Neuronal stem cell (in vitro differentiated cells): ENCODE data around the gene SLC35E1.

ENCODE experiments used
- DNase-seq: peaks from one replicate; pipeline ENCODE4 v3.0.0-alpha.2; 2013; ENCODE audit warnings: low spot score
- H2AFZ ChIP-seq: one replicate; pipeline ENCODE4 v1.6.1; 2013; ENCODE audit warnings: mild to moderate bottlenecking, low read length, inconsistent platforms
- H2AK5ac ChIP-seq: 2 replicates; pipeline ENCODE4 v1.6.1; 2013; ENCODE audit warnings: low read depth, mild to moderate bottlenecking, inconsistent platforms, low read length, moderate library complexity, mixed read lengths
- H2BK120ac ChIP-seq: 2 replicates; pipeline ENCODE4 v1.6.1; 2013; ENCODE audit warnings: low read depth, mild to moderate bottlenecking, inconsistent platforms, low read length, moderate library complexity, mixed read lengths
- H2BK12ac ChIP-seq: one replicate; pipeline ENCODE4 v1.6.1; 2013; ENCODE audit warnings: low read length, inconsistent platforms
- H2BK15ac ChIP-seq: 2 replicates; pipeline ENCODE4 v1.6.1; 2013; ENCODE audit warnings: mild to moderate bottlenecking, low read length, inconsistent platforms, mixed read lengths
- H2BK5ac ChIP-seq: one replicate; pipeline ENCODE4 v1.6.1; 2013; ENCODE audit warnings: inconsistent platforms, mild to moderate bottlenecking, low read length, moderate library complexity
- H3K14ac ChIP-seq: one replicate; pipeline ENCODE4 v1.6.1; 2013; ENCODE audit warnings: low read length, inconsistent platforms
- H3K18ac ChIP-seq: 2 replicates; pipeline ENCODE4 v1.6.1; 2013; ENCODE audit warnings: low read length, inconsistent platforms
- H3K23ac ChIP-seq: 2 replicates; pipeline ENCODE4 v1.6.1; 2013; ENCODE audit warnings: low read depth, mild to moderate bottlenecking, mixed read lengths, low read length, inconsistent platforms; ENCODE audit not compliant: poor library complexity
- H3K27ac ChIP-seq: replicated peaks from 3 replicates; pipeline ENCODE4 v1.5.1; 2013; ENCODE audit warnings: low read length, inconsistent platforms
- H3K27me3 ChIP-seq, 3 experiments: 2 replicates each; pipeline ENCODE4 v1.6.1; 2013; ENCODE audit warnings: low read length in 3 of 3, mild to moderate bottlenecking in 2 of 3, inconsistent platforms in 1 of 3, low read depth in 1 of 3, mixed read lengths in 1 of 3, moderate library complexity in 1 of 3; ENCODE audit not compliant: control insufficient read depth in 3 of 3, insufficient read depth in 3 of 3
- H3K36me3 ChIP-seq, 2 donors: replicated peaks in 1 of 2; 2 replicates each; pipeline ENCODE4 v1.6.1; 2013; ENCODE audit warnings: low read length in 2 of 2; ENCODE audit not compliant: control insufficient read depth in 2 of 2, insufficient read depth in 2 of 2
- H3K4ac ChIP-seq: 2 replicates; pipeline ENCODE4 v1.6.1; 2013; ENCODE audit warnings: inconsistent platforms, mild to moderate bottlenecking, low read length, moderate library complexity
- H3K4me1 ChIP-seq, 2 donors: 1 replicate in 1 of 2; 2 replicates in 1 of 2; pipeline ENCODE4 v1.6.1; 2013; ENCODE audit warnings: low read length in 2 of 2, low read depth in 1 of 2; ENCODE audit not compliant: control insufficient read depth in 2 of 2, insufficient read depth in 1 of 2
- H3K4me2 ChIP-seq: one replicate; pipeline ENCODE4 v1.6.1; 2013; ENCODE audit warnings: mild to moderate bottlenecking, low read length, inconsistent platforms; ENCODE audit not compliant: insufficient read depth, poor library complexity, severe bottlenecking
- H3K4me3 ChIP-seq, 2 donors: 2 replicates each; pipeline ENCODE4 v1.5.1; 2013; ENCODE audit warnings: low read length in 2 of 2, mild to moderate bottlenecking in 2 of 2, inconsistent platforms in 1 of 2, moderate library complexity in 1 of 2
- H3K79me1 ChIP-seq: one replicate; pipeline ENCODE4 v1.6.1; 2013; ENCODE audit warnings: low read depth, mild to moderate bottlenecking, inconsistent platforms, low read length, moderate library complexity
- H3K9ac ChIP-seq: one replicate; pipeline ENCODE4 v1.6.1; 2013; ENCODE audit warnings: mild to moderate bottlenecking, low read depth, low read length, inconsistent platforms; ENCODE audit not compliant: poor library complexity
- H3K9me3 ChIP-seq, 2 donors: replicated peaks in 1 of 2; 2 replicates each; pipeline versions ENCODE3 to v1.6.1; 2013; ENCODE audit warnings: low read length in 2 of 2, mild to moderate bottlenecking in 2 of 2, inconsistent platforms in 1 of 2, low read depth in 1 of 2, mixed read lengths in 1 of 2, moderate library complexity in 1 of 2; ENCODE audit not compliant: control insufficient read depth in 2 of 2, insufficient read depth in 1 of 2
- H4K8ac ChIP-seq: one replicate; pipeline ENCODE4 v1.6.1; 2013; ENCODE audit warnings: low read depth, mild to moderate bottlenecking, inconsistent platforms, low read length, moderate library complexity
- H4K91ac ChIP-seq: one replicate; pipeline ENCODE4 v1.6.1; 2013; ENCODE audit warnings: low read length, low read depth, mild to moderate bottlenecking, inconsistent platforms; ENCODE audit not compliant: poor library complexity
- WGBS, 2 donors: extraction: QIAGEN DNeasy Blood & Tissue Kit; methylation state at CpG; one replicate each; pipeline ENCODE4 v1.1.7; 2013; ENCODE audit warnings: missing lambda C conversion rate in 2 of 2, mixed read lengths in 1 of 2; ENCODE audit not compliant: insufficient read length in 2 of 2, insufficient replicate concordance in 1 of 2; ENCODE audit errors: extremely low coverage in 2 of 2; 5-methylcytosine and 5-hydroxymethylcytosine counted together

Gene SLC35E1

DNA sequence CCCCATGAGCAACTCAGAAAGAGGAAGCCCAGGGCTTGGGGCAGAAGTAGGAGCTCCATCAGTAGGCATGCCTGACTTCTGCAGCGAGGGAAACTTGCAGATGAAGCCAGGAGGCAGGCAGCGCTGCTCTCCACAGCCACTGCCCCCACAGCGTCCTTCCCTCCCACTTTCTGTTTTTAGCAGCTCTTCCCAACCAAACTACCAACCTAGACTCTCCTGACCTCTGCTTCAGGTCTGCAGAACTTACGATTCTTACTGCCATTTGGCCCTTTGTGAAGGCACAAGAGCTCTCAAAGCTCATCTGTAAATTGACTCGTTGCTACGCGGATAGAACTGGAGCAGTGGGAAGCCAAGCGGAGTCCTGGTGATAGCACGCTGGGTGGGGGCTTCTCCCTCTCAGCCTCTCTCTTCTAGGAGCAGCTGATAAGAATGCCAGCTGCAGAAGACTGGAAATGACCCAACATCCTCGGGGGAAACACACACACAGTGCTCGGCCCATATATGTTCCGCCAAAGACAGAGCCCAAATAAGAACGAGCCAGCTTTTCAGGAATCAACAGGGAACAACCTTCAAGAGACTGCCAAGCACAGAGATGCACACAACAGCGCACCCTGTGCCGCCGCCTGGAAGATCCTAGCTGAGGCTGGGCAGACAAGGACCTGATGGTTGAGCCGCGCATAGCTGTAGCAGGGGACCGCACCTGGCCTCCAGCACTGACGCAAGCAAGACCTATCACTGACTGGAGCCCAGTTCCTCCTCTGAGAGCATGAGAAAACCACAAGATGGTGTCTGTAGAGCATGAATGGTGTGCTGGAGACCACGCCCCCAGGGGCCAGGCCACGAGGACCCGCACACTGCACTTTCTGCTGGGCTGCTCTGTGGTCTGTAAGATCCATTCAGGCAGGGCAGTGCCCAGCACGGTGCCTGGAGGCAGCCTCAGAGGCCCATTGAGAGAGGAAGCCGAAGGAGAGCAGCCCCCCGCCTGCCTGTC lies 15.9 kb upstream of the SLC35E1 start:
- no peak overlapping the region for H2BK120ac ChIP-seq
- H2BK15ac ChIP-seq: no peak overlapping the region
- no peak overlapping the region for H2AK5ac ChIP-seq
- DNase-seq: no peak
- no peaks in the 10 kb centered on the region for H3K9me3 ChIP-seq
- H3K4me1 ChIP-seq: peaks cover 36 to 59% of the 10 kb centered on the region in 2 donors
- H3K27ac ChIP-seq: no peak overlapping the region
- H3K14ac ChIP-seq: no peak overlapping the region
- H2BK5ac ChIP-seq: no peak overlapping the region
- H2AFZ ChIP-seq: no peak overlapping the region
- H4K8ac ChIP-seq: no peak overlapping the region
- H3K18ac ChIP-seq: peak overlapping the region; percentile 23
- H3K4me3 ChIP-seq: no peak overlapping the region
- no CpG with 5 or more reads among the region's 26 CpGs for WGBS, 2 donors
- peak overlapping the region; percentile 56 for H3K23ac ChIP-seq
- H3K27me3 ChIP-seq: no peaks in the 10 kb centered on the region
- H3K9ac ChIP-seq: no peak overlapping the region
- H4K91ac ChIP-seq: no peak overlapping the region
- H3K4ac ChIP-seq: no peak overlapping the region
- no peaks in the 10 kb centered on the region for H3K36me3 ChIP-seq
- H3K4me2 ChIP-seq: no peak overlapping the region
- peaks cover 27% of the 10 kb centered on the region for H3K79me1 ChIP-seq
- H2BK12ac ChIP-seq: no peak overlapping the region

DNA sequence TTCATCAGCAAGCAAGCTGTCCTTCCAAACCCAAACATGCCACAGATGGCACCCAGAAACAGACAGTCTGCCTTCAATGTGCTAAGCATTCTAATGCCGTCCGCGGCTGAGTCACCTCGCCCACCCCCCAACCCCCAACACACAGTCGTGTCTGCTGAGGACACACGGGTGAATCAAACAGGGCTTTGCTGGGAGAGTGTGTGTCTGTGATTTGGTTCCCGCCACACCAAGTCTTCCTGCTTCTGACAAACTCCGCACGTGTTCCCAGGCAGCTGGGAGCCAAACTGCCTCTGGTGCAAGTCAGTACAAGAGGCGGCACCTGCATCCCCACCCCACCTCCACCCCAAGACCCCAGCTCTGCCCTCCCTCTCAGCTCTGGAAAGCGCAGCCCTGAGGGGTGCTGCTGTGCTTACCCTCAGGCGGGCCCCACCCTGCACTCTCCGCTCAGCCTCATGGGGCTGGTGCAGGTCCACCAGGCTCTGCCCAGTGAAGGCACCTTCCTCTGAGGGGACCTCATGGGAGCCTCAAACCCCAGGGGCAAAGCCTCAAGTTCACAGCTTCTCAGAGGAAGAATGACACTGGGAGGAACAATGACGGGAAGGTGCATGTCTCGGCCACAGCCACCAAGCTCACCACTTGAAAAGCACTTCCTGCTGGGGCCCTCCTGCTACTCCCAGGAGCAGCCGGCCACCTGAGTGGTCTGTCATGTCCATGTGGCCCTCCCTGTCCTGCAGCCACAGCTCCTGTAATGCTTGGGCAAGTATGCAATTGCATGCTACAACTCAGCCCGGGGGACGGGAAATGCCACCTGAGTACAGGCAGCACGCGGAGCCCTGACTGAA lies 15.0 kb upstream of the SLC35E1 start:
- Histone ChIP-seq H2AFZ (no peak overlapping the region), H3K18ac (peak overlapping the region; percentile 23), H2BK12ac (no peak overlapping the region), H3K4me1 (peaks cover 34 to 54% of the 10 kb centered on the region in 2 donors), H4K8ac (no peak overlapping the region), H3K36me3 (no peaks in the 10 kb centered on the region), H2BK15ac (peak overlapping the region; percentile 6), H2BK120ac (no peak overlapping the region), H2AK5ac (no peak overlapping the region), H3K4me3 (no peak overlapping the region), H3K4ac (no peak overlapping the region), H3K27ac (no peak overlapping the region), H4K91ac (no peak overlapping the region), H3K9me3 (no peaks in the 10 kb centered on the region), H3K4me2 (no peak overlapping the region), H3K27me3 (no peaks in the 10 kb centered on the region), H2BK5ac (no peak overlapping the region), H3K79me1 (peaks cover 26% of the 10 kb centered on the region), H3K23ac (no peak overlapping the region), H3K9ac (peak overlapping the region; percentile 45), H3K14ac (no peak overlapping the region)
- WGBS, 2 donors: no CpG with 5 or more reads among the region's 20 CpGs
- no peak for DNase-seq

DNA sequence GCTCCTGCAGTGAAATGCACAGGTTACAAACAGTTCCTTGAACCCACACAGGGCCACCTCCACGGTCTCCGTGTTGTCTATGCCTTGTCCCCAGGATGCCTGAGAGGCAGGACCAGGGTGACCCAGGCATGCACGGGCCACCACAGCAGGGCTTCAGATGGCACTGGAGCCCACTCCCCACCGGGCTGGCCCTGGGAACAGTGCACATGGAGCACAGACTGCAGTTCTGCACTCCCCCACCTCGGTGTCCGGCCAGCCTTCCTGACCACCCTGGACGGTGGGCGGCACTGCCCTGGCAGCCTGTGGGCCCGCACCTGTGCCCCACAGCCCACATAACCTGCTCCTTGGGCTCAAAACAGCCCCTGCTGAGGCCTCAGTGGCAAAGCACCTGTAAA lies 14.3 kb upstream of the SLC35E1 start:
- no peak overlapping the region for H2AFZ ChIP-seq
- H3K4me2 ChIP-seq: no peak overlapping the region
- no peak overlapping the region for H2BK15ac ChIP-seq
- H3K18ac ChIP-seq: no peak overlapping the region
- H3K27me3 ChIP-seq: no peaks in the 10 kb centered on the region
- H2BK5ac ChIP-seq: no peak overlapping the region
- H3K14ac ChIP-seq: peak overlapping the region; percentile 47
- H2BK120ac ChIP-seq: no peak overlapping the region
- peaks cover 25% of the 10 kb centered on the region for H3K79me1 ChIP-seq
- H3K4me1 ChIP-seq: peaks cover 27 to 47% of the 10 kb centered on the region in 2 donors
- no peak overlapping the region for H3K4me3 ChIP-seq
- no peak overlapping the region for H3K27ac ChIP-seq
- WGBS, 2 donors: no CpG with 5 or more reads among the region's 9 CpGs
- H4K91ac ChIP-seq: no peak overlapping the region
- peak overlapping the region; percentile 44 for H3K9ac ChIP-seq
- no peaks in the 10 kb centered on the region for H3K36me3 ChIP-seq
- peak overlapping the region; percentile 70 for H3K23ac ChIP-seq
- H3K9me3 ChIP-seq: no peaks in the 10 kb centered on the region
- DNase-seq: no peak
- H3K4ac ChIP-seq: no peak overlapping the region
- H4K8ac ChIP-seq: no peak overlapping the region
- H2BK12ac ChIP-seq: no peak overlapping the region
- H2AK5ac ChIP-seq: no peak overlapping the region
